CD4-positive, CD25-positive, alpha-beta regulatory T cell (primary cell): Measurements from ENCODE around the gene TNNC1. TPM values are rescaled to one million over a fixed set of nuclear protein-coding genes. Genes with fewer than 3 reads are reported as not detected.

Experiments
- ATAC-seq, 2 donors: fragments of 150-1000 bp; cut with Tn5 transposase; one replicate each; pipeline ENCODE4 v1.10.0; 2021; ENCODE audit warnings: low read depth in 2 of 2, moderate number of reproducible peaks in 2 of 2, moderate library complexity in 1 of 2
- DNase-seq, 3 donors: peaks; one replicate each; pipeline versions ENCODE4 v3.0.0 to v3.0.0-alpha.2; 2012 to 2022; ENCODE audit warnings: mixed read lengths in 1 of 3
- H3K27ac ChIP-seq: one replicate; pipeline ENCODE4 v1.7.0; 2013; ENCODE audit warnings: mild to moderate bottlenecking, low read length; ENCODE audit not compliant: insufficient read depth, poor library complexity, severe bottlenecking
- H3K27me3 ChIP-seq: one replicate; pipeline ENCODE4 v1.7.0; 2013; ENCODE audit warnings: low read length; ENCODE audit not compliant: control insufficient read depth, insufficient read depth
- H3K36me3 ChIP-seq: one replicate; pipeline ENCODE4 v1.7.0; 2013; ENCODE audit warnings: mild to moderate bottlenecking, low read length, moderate library complexity; ENCODE audit not compliant: control insufficient read depth, insufficient read depth
- H3K4me1 ChIP-seq: 2 replicates; pipeline ENCODE4 v1.7.0; 2013; ENCODE audit warnings: mild to moderate bottlenecking, low read length; ENCODE audit not compliant: insufficient read depth, control insufficient read depth, poor library complexity, severe bottlenecking
- H3K4me3 ChIP-seq: one replicate; pipeline ENCODE4 v1.7.0; 2013; ENCODE audit warnings: low read depth, mild to moderate bottlenecking, low read length, moderate library complexity
- H3K9me3 ChIP-seq, 2 experiments: 1 replicate in 1 of 2; 2 replicates in 1 of 2; pipeline ENCODE4 v1.7.0; 2013; ENCODE audit warnings: low read length in 2 of 2, mild to moderate bottlenecking in 1 of 2, moderate library complexity in 1 of 2; ENCODE audit not compliant: control insufficient read depth in 2 of 2
- H3K27ac Mint-ChIP-seq, 3 donors: one replicate each; pipeline ENCODE4 v1.8.0; 2020 to 2022; ENCODE audit warnings: mild to moderate bottlenecking in 3 of 3, mixed read lengths in 3 of 3, moderate library complexity in 2 of 3
- H3K27me3 Mint-ChIP-seq: one replicate; pipeline ENCODE4 v1.8.0; 2022; ENCODE audit warnings: mild to moderate bottlenecking, mixed read lengths
- H3K36me3 Mint-ChIP-seq: one replicate; pipeline ENCODE4 v1.8.0; 2020; ENCODE audit warnings: mixed read lengths
- H3K4me1 Mint-ChIP-seq, 4 donors: one replicate each; pipeline ENCODE4 v1.8.0; 2020 to 2022; ENCODE audit warnings: mixed read lengths in 4 of 4, mild to moderate bottlenecking in 1 of 4
- H3K4me3 Mint-ChIP-seq, 4 donors: one replicate each; pipeline ENCODE4 v1.8.0; 2020 to 2022; ENCODE audit warnings: mild to moderate bottlenecking in 4 of 4, mixed read lengths in 4 of 4, moderate library complexity in 3 of 4
- H3K9me3 Mint-ChIP-seq, 7 donors: one replicate each; pipeline ENCODE4 v1.8.0; 2020 to 2022; ENCODE audit warnings: mixed read lengths in 7 of 7, mild to moderate bottlenecking in 3 of 7, moderate library complexity in 2 of 7
- polyA plus RNA-seq, 4 donors: library from polyadenylated mRNA; unstranded; fragments of 300-500 nt; fragmentation: Illumina TruSeq; gene quantifications; one replicate each; pipeline ENCODE4 v1.2.3, GENCODE V29; 2021
- total RNA-seq: library from RNA; stranded (reverse); gene quantifications from one replicate; pipeline ENCODE4 v1.2.3, GENCODE V29; 2022

The TNNC1 gene
- total RNA-seq (3.9 TPM), polyA plus RNA-seq (1 to 10 TPM in 1 of 4 donors, under 1 TPM in 3; 0.38 to 1.1 (median 0.52) TPM)

DNA sequence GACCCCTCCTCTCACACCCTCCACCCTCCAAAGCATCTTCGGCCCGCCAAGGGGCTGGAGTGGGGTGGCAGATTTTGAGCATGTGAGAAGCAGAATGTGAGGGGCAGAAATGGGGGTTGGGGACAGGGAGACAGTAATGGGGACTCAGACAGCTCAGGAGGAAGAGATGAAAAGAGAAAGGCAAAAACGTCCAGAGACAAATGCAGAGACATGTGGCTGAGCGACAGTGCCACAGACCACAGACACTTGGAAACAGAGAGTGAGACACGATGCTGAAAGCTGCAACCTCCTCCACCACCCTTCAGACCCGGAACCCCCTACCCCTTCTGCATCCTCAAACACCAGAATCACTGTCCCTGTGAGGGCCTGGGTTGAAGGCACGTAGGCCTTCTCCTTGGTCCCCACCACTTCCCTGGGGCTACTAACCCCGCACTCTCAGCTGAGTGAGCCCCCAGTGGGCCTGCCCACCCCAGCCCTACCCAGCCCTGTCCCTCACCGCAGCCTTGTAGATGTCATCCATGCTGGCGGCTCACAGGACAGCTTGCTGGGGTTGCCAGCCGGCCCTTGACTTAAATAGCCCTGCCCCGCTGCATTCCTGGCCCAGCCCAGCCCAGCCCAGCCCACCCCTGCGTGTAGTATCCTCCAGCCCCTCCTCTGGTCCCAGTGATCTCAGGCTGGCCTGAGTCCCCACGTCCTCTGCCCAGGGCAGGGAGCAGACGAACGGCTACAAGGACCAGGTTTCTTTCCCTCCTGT, at the start of gene TNNC1:
TSS of gene TNNC1 (minus strand) at position 546 of the 754 bp plus-strand sequence. CDS start at position 520, 26 bp downstream.
- H3K27me3 Mint-ChIP-seq: peaks cover 5% of the 10 kb centered on the region
- Histone ChIP-seq H3K4me3 (peak within 1 kb of the TSS; percentile 81), H3K27ac (peak within 1 kb of the TSS; percentile 94), H3K9me3 (no peaks in the 10 kb centered on the region), H3K4me1 (peaks cover 39% of the 10 kb centered on the region), H3K36me3 (peaks cover 10% of the 10 kb centered on the region), H3K27me3 (no peaks in the 10 kb centered on the region)
- no peak for ATAC-seq
- peak within 1 kb of the TSS; percentile 94 to 97 (median 94) for H3K4me3 Mint-ChIP-seq
- peaks cover 0 to 35% (median 26%) of the 10 kb centered on the region in 4 donors for H3K4me1 Mint-ChIP-seq
- H3K9me3 Mint-ChIP-seq: peaks cover 0 to 2% (median 0%) of the 10 kb centered on the region in 7 donors
- H3K27ac Mint-ChIP-seq: peak within 1 kb of the TSS; percentile 99 to 100 (median 100)
- no peak for DNase-seq
- H3K36me3 Mint-ChIP-seq: peaks cover 5% of the 10 kb centered on the region

- no peaks in the 10 kb centered on the region for H3K36me3 Mint-ChIP-seq
- no peak overlapping the region for H3K4me3 ChIP-seq
- no peaks in the 10 kb centered on the region for H3K27me3 ChIP-seq
- DNase-seq (no peak), ATAC-seq (no peak)
- H3K27ac Mint-ChIP-seq: no peak overlapping the region
- H3K4me3 Mint-ChIP-seq: no peak overlapping the region
- H3K4me1 Mint-ChIP-seq: no peaks in the 10 kb centered on the region
- peaks cover 0 to 2% (median 0%) of the 10 kb centered on the region in 7 donors for H3K9me3 Mint-ChIP-seq
- no peak overlapping the region for H3K27ac ChIP-seq
- no peaks in the 10 kb centered on the region for H3K4me1 ChIP-seq
- no peaks in the 10 kb centered on the region for H3K9me3 ChIP-seq
- H3K36me3 ChIP-seq: no peaks in the 10 kb centered on the region
- no peaks in the 10 kb centered on the region for H3K27me3 Mint-ChIP-seq
Measured at GRCh38 chr3:52502808-52503350, 49.0 kb upstream of the TNNC1 start.

- H3K36me3 ChIP-seq: no peaks in the 10 kb centered on the region
- no peaks in the 10 kb centered on the region for H3K36me3 Mint-ChIP-seq
- ATAC-seq: no peak
Measured at GRCh38 chr3:52502001-52502400, 48.2 kb upstream of the TNNC1 start.

DNA sequence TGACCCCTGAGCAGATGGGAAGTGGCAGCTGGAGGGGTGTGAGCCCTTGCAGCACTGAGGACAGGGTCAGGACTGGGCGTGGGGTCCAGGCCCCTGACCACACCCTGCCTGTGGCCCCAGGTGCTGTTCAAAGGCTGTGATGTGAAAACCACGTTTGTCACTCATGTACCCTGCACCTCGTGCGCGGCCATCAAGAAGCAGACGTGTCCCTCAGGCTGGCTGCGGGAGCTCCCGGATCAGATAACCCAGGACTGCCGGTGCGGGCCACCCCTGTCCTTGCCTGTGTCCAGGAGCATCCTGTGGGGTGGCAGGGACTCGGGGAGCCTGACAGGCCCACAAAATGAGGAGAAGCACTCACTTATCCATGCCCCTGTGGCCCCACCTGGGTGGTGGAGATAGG, 47.2 kb upstream of the TNNC1 start:
- Mint-ChIP-seq H3K9me3 (peaks cover 0 to 2% (median 0%) of the 10 kb centered on the region in 7 donors), H3K27me3 (no peaks in the 10 kb centered on the region), H3K27ac (no peak overlapping the region), H3K4me1 (no peaks in the 10 kb centered on the region), H3K4me3 (no peak overlapping the region), H3K36me3 (no peaks in the 10 kb centered on the region)
- Histone ChIP-seq H3K27ac (no peak overlapping the region), H3K27me3 (no peaks in the 10 kb centered on the region), H3K36me3 (no peaks in the 10 kb centered on the region), H3K4me1 (no peaks in the 10 kb centered on the region), H3K4me3 (no peak overlapping the region), H3K9me3 (no peaks in the 10 kb centered on the region)
- DNase-seq (no peak), ATAC-seq (no peak)

More at GRCh38 chr3:52502001-52502400, 48.2 kb upstream of the TNNC1 start:
- peaks cover 0 to 2% (median 0%) of the 10 kb centered on the region in 7 donors for H3K9me3 Mint-ChIP-seq
- Histone ChIP-seq H3K4me3 (no peak overlapping the region), H3K27ac (no peak overlapping the region), H3K27me3 (no peaks in the 10 kb centered on the region), H3K4me1 (no peaks in the 10 kb centered on the region), H3K9me3 (no peaks in the 10 kb centered on the region)
- no peak overlapping the region for H3K27ac Mint-ChIP-seq
- DNase-seq: no peak
- H3K4me3 Mint-ChIP-seq: no peak overlapping the region
- no peaks in the 10 kb centered on the region for H3K4me1 Mint-ChIP-seq
- H3K27me3 Mint-ChIP-seq: no peaks in the 10 kb centered on the region

DNA sequence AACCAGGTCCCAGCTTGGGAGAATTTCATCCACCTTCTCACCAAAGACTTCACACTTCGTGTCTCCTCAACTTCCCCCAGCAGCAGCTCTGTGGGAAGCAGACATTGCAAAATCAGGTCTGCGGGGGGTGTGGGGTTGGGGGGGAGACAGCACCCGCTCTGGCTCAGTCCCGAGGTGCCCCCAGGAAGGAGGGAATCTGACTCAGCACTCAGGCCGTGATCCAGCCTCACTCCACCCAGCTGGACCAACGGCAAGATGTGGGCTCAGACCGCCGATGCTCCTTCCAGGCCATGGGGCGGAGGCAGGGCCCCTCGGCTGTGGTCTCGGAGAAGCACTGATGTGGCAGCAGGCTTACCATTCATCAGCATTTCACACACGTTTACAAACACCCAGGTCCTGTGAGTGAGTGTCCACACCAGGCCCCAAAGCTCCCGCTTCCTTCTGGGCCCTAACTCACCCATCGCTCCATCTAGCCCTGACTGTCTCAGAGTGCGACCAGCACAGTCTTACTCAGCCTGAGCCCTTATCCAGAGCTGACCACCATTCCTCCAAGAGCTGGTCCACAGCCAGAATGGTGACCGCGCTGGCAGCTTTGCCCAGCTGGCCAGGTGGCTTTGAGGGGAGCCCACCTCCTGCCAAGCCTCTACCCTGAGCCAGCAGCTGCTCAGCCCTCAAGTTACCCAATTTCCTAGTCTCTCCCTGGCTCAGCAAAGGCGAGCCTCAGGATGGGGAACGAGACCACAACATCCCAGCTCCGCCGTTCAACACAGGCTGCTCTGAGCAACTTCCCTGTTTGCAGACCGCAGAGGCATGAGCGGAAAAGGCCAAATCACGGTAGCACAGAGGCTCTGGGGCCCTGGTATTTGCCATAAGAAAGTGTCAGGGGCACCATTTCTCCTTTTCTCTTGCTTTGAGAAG, 44.6 kb upstream of the TNNC1 start:
- H3K9me3 ChIP-seq: no peaks in the 10 kb centered on the region
- no peak overlapping the region for H3K27ac ChIP-seq
- no peak for DNase-seq
- H3K36me3 Mint-ChIP-seq: no peaks in the 10 kb centered on the region
- H3K4me3 Mint-ChIP-seq: no peak overlapping the region
- no peaks in the 10 kb centered on the region for H3K4me1 ChIP-seq
- peaks cover 0 to 3% (median 0%) of the 10 kb centered on the region in 4 donors for H3K4me1 Mint-ChIP-seq
- no peak overlapping the region for H3K27ac Mint-ChIP-seq
- no peaks in the 10 kb centered on the region for H3K27me3 ChIP-seq
- no peaks in the 10 kb centered on the region for H3K36me3 ChIP-seq
- H3K27me3 Mint-ChIP-seq: peaks cover 4% of the 10 kb centered on the region
- H3K9me3 Mint-ChIP-seq: peaks cover 0 to 2% (median 0%) of the 10 kb centered on the region in 7 donors
- no peak overlapping the region for H3K4me3 ChIP-seq
- peak; percentile 21 to 27 for ATAC-seq

- no peaks in the 10 kb centered on the region for H3K9me3 ChIP-seq
- Mint-ChIP-seq H3K36me3 (peaks cover 7% of the 10 kb centered on the region), H3K4me3 (no peak overlapping the region), H3K27me3 (peaks cover 4% of the 10 kb centered on the region), H3K9me3 (peaks cover 0 to 2% (median 0%) of the 10 kb centered on the region in 7 donors), H3K27ac (peak overlapping the region in 1 of 3 donors; percentile 71), H3K4me1 (peaks cover 0 to 3% (median 0%) of the 10 kb centered on the region in 4 donors)
- peaks cover 16% of the 10 kb centered on the region for H3K36me3 ChIP-seq
- H3K4me3 ChIP-seq: no peak overlapping the region
- DNase-seq (no peak), ATAC-seq (no peak)
- no peaks in the 10 kb centered on the region for H3K27me3 ChIP-seq
- H3K4me1 ChIP-seq: no peaks in the 10 kb centered on the region
- H3K27ac ChIP-seq: no peak overlapping the region
Measured at GRCh38 chr3:52495777-52496602, 42.1 kb upstream of the TNNC1 start.
